HCT116 (cell line): Measurements from ENCODE around the gene NAA16. TPM values are rescaled to one million over a fixed set of nuclear protein-coding genes. Genes with fewer than 3 reads are reported as not detected.

Source experiments
- ATAC-seq: fragments of 200-7000 bp; cut with Tn5 transposase; 2 replicates; pipeline ENCODE4 v1.9.1; 2020; ENCODE audit warnings: mild to moderate bottlenecking, moderate library complexity
- BruUV-seq: library from RNA; stranded (reverse); fragments of 400-500 nt; replicated peaks from 2 replicates; lab custom pipeline; 2021; lab: Mats Ljungman, UMichigan
- CTCF ChIA-PET: fragments of 300-600 bp; sonication (Branson Sonifier 250); formaldehyde crosslinking; loops from one replicate; lab custom pipeline; 2021; ENCODE audit warnings: antibody characterized with exemption; lab: Charles Lee
- POLR2A ChIA-PET: fragments of 300-600, 350-600 bp; sonication (Branson Sonifier 250); formaldehyde crosslinking; loops from one replicate; lab custom pipeline; 2021; ENCODE audit warnings: antibody characterized with exemption; lab: Charles Lee
- RAD21 ChIA-PET, 2 experiments: fragments of 300-600 bp; sonication (Branson Sonifier 250); formaldehyde crosslinking; loops; one replicate each; lab custom pipeline; 2023; ENCODE audit warnings: low total read pairs in 2 of 2; ENCODE audit not compliant: uncharacterized antibody in 2 of 2, unreplicated experiment in 2 of 2, low non-redundant PET in 1 of 2; lab: Charles Lee
- DNase-seq: peaks from one replicate; pipeline ENCODE4 v3.0.0-alpha.2; 2010; ENCODE audit warnings: low read depth, low spot score
- H2AFZ ChIP-seq: fragments of 200-600 bp; shearing (Covaris generic), sonication (generic); 2 replicates; pipeline ENCODE4 v1.6.1; 2017; ENCODE audit warnings: low read depth, mixed run types, mixed read lengths, antibody characterized with exemption, low read length; ENCODE audit not compliant: poor library complexity, severe bottlenecking
- H3K27ac ChIP-seq: 2 replicates; pipeline ENCODE4 v1.5.1; 2012; ENCODE audit warnings: low read depth, low read length
- H3K27me3 ChIP-seq: fragments of 200-600 bp; sonication (generic); 2 replicates; pipeline ENCODE4 v1.6.1; 2016; ENCODE audit warnings: mixed run types, low read length, mixed read lengths; ENCODE audit not compliant: insufficient read depth
- H3K36me3 ChIP-seq, 2 experiments: fragments of 200-500 bp in 1 of 2; fragments of 200-600 bp in 1 of 2; sonication (Bioruptor generic) in 1 of 2; sonication (generic) in 1 of 2; 2 replicates each; pipeline versions ENCODE4 v1.5.1 to v1.6.1; 2014 to 2016; ENCODE audit warnings: low read length in 2 of 2, inconsistent platforms in 1 of 2, mixed read lengths in 1 of 2, mixed run types in 1 of 2; ENCODE audit not compliant: insufficient read depth in 2 of 2, control insufficient read depth in 1 of 2
- H3K4me1 ChIP-seq, 2 experiments: fragments of 200-600 bp in 1 of 2; sonication (generic) in 1 of 2; 2 replicates each; pipeline versions ENCODE4 v1.5.1 to v1.6.1; 2012 to 2017; ENCODE audit warnings: low read length in 2 of 2, inconsistent platforms in 1 of 2, mild to moderate bottlenecking in 1 of 2, mixed read lengths in 1 of 2, mixed run types in 1 of 2, moderate library complexity in 1 of 2; ENCODE audit not compliant: insufficient read depth in 2 of 2, control insufficient read depth in 1 of 2
- H3K4me2 ChIP-seq: fragments of 200-600 bp; sonication (generic); 2 replicates; pipeline ENCODE4 v1.6.1; 2017; ENCODE audit warnings: mixed run types, low read length, mixed read lengths
- H3K4me3 ChIP-seq, 2 experiments: fragments of 200-600 bp in 1 of 2; sonication (generic) in 1 of 2; replicated peaks in 1 of 2; 2 replicates each; pipeline ENCODE4 v1.5.1; 2011 to 2016; ENCODE audit warnings: low read length in 2 of 2, control low read depth in 1 of 2, low read depth in 1 of 2, mild to moderate bottlenecking in 1 of 2, mixed read lengths in 1 of 2, mixed run types in 1 of 2
- H3K79me2 ChIP-seq: fragments of 200-600 bp; sonication (generic); 2 replicates; pipeline ENCODE4 v1.6.1; 2017; ENCODE audit warnings: mild to moderate bottlenecking, mixed run types, low read length, moderate library complexity, mixed read lengths; ENCODE audit not compliant: insufficient read depth
- H3K9ac ChIP-seq: fragments of 200-600 bp; sonication (generic); 2 replicates; pipeline ENCODE4 v1.6.1; 2016; ENCODE audit warnings: low read length, mixed read lengths
- H3K9me2 ChIP-seq: fragments of 200-600 bp; sonication (generic), shearing (Covaris generic); 2 replicates; pipeline ENCODE4 v1.6.1; 2017; ENCODE audit warnings: mixed run types, mild to moderate bottlenecking, moderate library complexity; ENCODE audit not compliant: insufficient read depth
- H3K9me3 ChIP-seq, 2 experiments: fragments of 200-500 bp in 1 of 2; fragments of 200-600 bp in 1 of 2; sonication (Bioruptor generic) in 1 of 2; sonication (generic) in 1 of 2; 2 replicates each; pipeline ENCODE4 v1.6.1; 2014 to 2017; ENCODE audit warnings: low read length in 2 of 2, mixed read lengths in 2 of 2, inconsistent platforms in 1 of 2, low read depth in 1 of 2, mild to moderate bottlenecking in 1 of 2, mixed run types in 1 of 2, moderate library complexity in 1 of 2; ENCODE audit not compliant: control insufficient read depth in 1 of 2, insufficient read depth in 1 of 2
- H4K20me1 ChIP-seq: fragments of 200-600 bp; sonication (generic), shearing (Covaris generic); 2 replicates; pipeline ENCODE4 v1.6.1; 2017; ENCODE audit warnings: mixed run types, mild to moderate bottlenecking, moderate library complexity; ENCODE audit not compliant: insufficient read depth
- CEBPB ChIP-seq: IDR thresholded peaks from 2 replicates; pipeline ENCODE4 v1.6.1; 2012; ENCODE audit warnings: low read depth
- EGR1 ChIP-seq: IDR thresholded peaks from 2 replicates; pipeline ENCODE4 v1.6.1; 2012; ENCODE audit warnings: low read depth
- ELF1 ChIP-seq: IDR thresholded peaks from 2 replicates; pipeline ENCODE4 v1.6.1; 2012; ENCODE audit warnings: low read depth, borderline replicate concordance
- EZH2 ChIP-seq: fragments of 200-600 bp; sonication (generic); IDR thresholded peaks from 2 replicates; pipeline ENCODE4 v1.6.1; 2017; ENCODE audit warnings: antibody characterized with exemption, mixed run types
- EZH2phosphoT487 ChIP-seq: fragments of 200-600 bp; IDR thresholded peaks from 2 replicates; pipeline ENCODE4 v1.6.1; 2018; ENCODE audit warnings: antibody characterized with exemption, borderline replicate concordance
- FOSL1 ChIP-seq: IDR thresholded peaks from 2 replicates; pipeline ENCODE4 v1.6.1; 2012; ENCODE audit warnings: low read depth
- JUND ChIP-seq: IDR thresholded peaks from 2 replicates; pipeline ENCODE4 v1.6.1; 2012
- POLR2A ChIP-seq: IDR thresholded peaks from 2 replicates; pipeline ENCODE4 v1.7.0; 2011; ENCODE audit warnings: borderline replicate concordance; ENCODE audit not compliant: insufficient read depth, insufficient read length; ENCODE audit errors: extremely low read depth
- POLR2AphosphoS5 ChIP-seq: IDR thresholded peaks from 2 replicates; pipeline ENCODE4 v1.6.1; 2011; ENCODE audit warnings: mild to moderate bottlenecking, low read depth, low read length, moderate library complexity
- SRF ChIP-seq: IDR thresholded peaks from 2 replicates; pipeline ENCODE4 v1.6.1; 2012; ENCODE audit warnings: low read depth
- TCF7L2 ChIP-seq: IDR thresholded peaks from 2 replicates; pipeline ENCODE4 v1.7.0; 2011; ENCODE audit warnings: borderline replicate concordance, inconsistent platforms; ENCODE audit not compliant: insufficient read depth, insufficient read length; ENCODE audit errors: extremely low read depth
- intact Hi-C: fragments of 100-400 bp; cut with micrococcal nuclease; formaldehyde crosslinking; loops from 2 replicates; pipeline ENCODE4 v1.10.0; 2022
- total RNA-seq: library from RNA; stranded (reverse); gene quantifications from one replicate; pipeline ENCODE4 v1.2.1, GENCODE V29; 2021; ENCODE audit not compliant: unreplicated experiment
- TF ChIP-seq, protein P1 (sequence below): IDR thresholded peaks from 2 replicates; pipeline ENCODE4 v1.6.1; 2011; ENCODE audit warnings: mild to moderate bottlenecking, low read length, moderate library complexity; ENCODE audit not compliant: insufficient replicate concordance; ENCODE audit errors: extremely low read depth
- TF ChIP-seq, protein P2 (sequence below): IDR thresholded peaks from 2 replicates; pipeline ENCODE4 v1.6.1; 2012; ENCODE audit warnings: low read depth

The NAA16 gene
- total RNA-seq, 1 experiment from 2014 or later, result 19.1 TPM

DNA sequence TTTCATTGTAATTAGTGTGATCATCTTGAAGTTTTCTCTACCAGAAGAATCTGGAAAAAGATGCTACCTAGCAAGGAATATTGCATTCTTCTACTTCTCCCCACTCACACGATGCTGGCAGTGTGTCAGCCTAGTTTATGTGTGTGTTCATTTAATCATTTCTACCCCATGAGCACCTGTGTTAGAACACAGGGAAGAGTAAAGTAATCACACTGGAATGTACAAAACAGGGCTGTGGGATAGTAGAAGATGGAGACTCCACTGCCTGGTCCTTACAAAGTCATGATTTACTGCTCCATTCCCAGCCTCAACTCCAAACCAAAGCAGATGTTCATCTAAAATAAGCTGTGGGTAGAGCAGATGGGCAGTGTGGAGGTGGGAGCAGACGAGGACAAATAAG lies 98.5 kb downstream of the NAA16 start:
- TF ChIP-seq JUND (no peak), EZH2 (no peak), FOSL1 (no peak), EZH2phosphoT487 (no peak), CEBPB (no peak), ELF1 (no peak), POLR2A (no peak)
- TF ChIP-seq, all 23 proteins: peak for 0
- Histone ChIP-seq H3K27ac (no peak overlapping the region), H3K79me2 (no peaks in the 10 kb centered on the region), H3K4me2 (no peak overlapping the region), H3K4me3 (no peak overlapping the region), H3K27me3 (no peaks in the 10 kb centered on the region), H3K36me3 (no peaks in the 10 kb centered on the region), H4K20me1 (no peaks in the 10 kb centered on the region), H2AFZ (no peak overlapping the region), H3K4me1 (0 out of 4 replicates have a peak, but pooled peaks cover 0 to 4% of the 10 kb centered on the region in 2 experiments), H3K9ac (no peak overlapping the region), H3K9me2 (no peaks in the 10 kb centered on the region), H3K9me3 (no peaks in the 10 kb centered on the region)
- RAD21 ChIA-PET, result no interaction called here
- intact Hi-C loops, result no loop called here
- CTCF ChIA-PET, result no interaction called here
- POLR2A ChIA-PET, result no interaction called here
- ATAC-seq (no peak), DNase-seq (no peak)
- BruUV-seq, result no TSS peak

DNA sequence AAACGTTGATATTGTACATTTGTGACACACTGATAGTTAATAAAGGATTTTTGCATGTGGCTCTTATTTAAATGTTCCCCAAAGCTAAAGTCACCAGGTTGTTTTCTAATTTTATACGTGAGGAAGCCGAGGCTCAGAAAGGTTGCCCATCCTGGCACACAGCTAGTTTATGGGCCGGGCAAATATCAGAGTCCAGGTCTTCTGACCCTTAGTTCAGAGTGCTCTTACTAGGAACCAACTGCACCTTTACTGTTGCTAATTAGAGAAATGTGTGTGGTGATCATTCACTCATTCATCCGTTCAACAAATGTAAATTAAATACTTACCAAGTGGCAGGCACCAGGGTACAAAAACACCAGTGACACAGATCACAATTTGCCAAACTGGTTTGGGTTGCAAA lies 100.0 kb downstream of the NAA16 start:
- RAD21 ChIA-PET, result interaction anchor here in 1 of 2 experiments (1.6 kb wide), 1 partner anchor 242 kb away, joined by 7 read pairs; no protein-coding TSS in a partner anchor
- Histone ChIP-seq H3K27me3 (no peaks in the 10 kb centered on the region), H2AFZ (no peak overlapping the region), H3K9me2 (no peaks in the 10 kb centered on the region), H4K20me1 (no peaks in the 10 kb centered on the region), H3K27ac (no peak overlapping the region), H3K4me1 (0 out of 4 replicates have a peak, but pooled peaks cover 0 to 4% of the 10 kb centered on the region in 2 experiments), H3K9ac (no peak overlapping the region), H3K36me3 (no peaks in the 10 kb centered on the region), H3K4me2 (no peak overlapping the region), H3K9me3 (no peaks in the 10 kb centered on the region), H3K4me3 (no peak overlapping the region), H3K79me2 (no peaks in the 10 kb centered on the region)
- CTCF ChIA-PET, result interaction anchor here (1.1 to 2.8 kb wide), 4 partner anchors 36 to 257 kb away, joined by 4 to 30 read pairs (median 4); no protein-coding TSS in a partner anchor
- DNase-seq (no peak), ATAC-seq (no peak)
- POLR2A ChIA-PET, result no interaction called here
- intact Hi-C loops, result loop anchor here (1.0 kb wide), 2 partner anchors 241 to 699 kb away; no protein-coding TSS in a partner anchor
- BruUV-seq, result no TSS peak
- TF ChIP-seq, protein P1, sequence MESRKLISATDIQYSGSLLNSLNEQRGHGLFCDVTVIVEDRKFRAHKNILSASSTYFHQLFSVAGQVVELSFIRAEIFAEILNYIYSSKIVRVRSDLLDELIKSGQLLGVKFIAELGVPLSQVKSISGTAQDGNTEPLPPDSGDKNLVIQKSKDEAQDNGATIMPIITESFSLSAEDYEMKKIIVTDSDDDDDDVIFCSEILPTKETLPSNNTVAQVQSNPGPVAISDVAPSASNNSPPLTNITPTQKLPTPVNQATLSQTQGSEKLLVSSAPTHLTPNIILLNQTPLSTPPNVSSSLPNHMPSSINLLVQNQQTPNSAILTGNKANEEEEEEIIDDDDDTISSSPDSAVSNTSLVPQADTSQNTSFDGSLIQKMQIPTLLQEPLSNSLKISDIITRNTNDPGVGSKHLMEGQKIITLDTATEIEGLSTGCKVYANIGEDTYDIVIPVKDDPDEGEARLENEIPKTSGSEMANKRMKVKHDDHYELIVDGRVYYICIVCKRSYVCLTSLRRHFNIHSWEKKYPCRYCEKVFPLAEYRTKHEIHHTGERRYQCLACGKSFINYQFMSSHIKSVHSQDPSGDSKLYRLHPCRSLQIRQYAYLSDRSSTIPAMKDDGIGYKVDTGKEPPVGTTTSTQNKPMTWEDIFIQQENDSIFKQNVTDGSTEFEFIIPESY, result no peak
- TF ChIP-seq JUND (no peak), ELF1 (no peak), TCF7L2 (no peak), POLR2AphosphoS5 (no peak), POLR2A (no peak), SRF (no peak), EGR1 (no peak)
- TF ChIP-seq, protein P2, sequence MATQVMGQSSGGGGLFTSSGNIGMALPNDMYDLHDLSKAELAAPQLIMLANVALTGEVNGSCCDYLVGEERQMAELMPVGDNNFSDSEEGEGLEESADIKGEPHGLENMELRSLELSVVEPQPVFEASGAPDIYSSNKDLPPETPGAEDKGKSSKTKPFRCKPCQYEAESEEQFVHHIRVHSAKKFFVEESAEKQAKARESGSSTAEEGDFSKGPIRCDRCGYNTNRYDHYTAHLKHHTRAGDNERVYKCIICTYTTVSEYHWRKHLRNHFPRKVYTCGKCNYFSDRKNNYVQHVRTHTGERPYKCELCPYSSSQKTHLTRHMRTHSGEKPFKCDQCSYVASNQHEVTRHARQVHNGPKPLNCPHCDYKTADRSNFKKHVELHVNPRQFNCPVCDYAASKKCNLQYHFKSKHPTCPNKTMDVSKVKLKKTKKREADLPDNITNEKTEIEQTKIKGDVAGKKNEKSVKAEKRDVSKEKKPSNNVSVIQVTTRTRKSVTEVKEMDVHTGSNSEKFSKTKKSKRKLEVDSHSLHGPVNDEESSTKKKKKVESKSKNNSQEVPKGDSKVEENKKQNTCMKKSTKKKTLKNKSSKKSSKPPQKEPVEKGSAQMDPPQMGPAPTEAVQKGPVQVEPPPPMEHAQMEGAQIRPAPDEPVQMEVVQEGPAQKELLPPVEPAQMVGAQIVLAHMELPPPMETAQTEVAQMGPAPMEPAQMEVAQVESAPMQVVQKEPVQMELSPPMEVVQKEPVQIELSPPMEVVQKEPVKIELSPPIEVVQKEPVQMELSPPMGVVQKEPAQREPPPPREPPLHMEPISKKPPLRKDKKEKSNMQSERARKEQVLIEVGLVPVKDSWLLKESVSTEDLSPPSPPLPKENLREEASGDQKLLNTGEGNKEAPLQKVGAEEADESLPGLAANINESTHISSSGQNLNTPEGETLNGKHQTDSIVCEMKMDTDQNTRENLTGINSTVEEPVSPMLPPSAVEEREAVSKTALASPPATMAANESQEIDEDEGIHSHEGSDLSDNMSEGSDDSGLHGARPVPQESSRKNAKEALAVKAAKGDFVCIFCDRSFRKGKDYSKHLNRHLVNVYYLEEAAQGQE, result no peak
